ENCODE results near the gene RAP1GAP. TPM values are rescaled to one million over a fixed set of nuclear protein-coding genes. Genes with fewer than 3 reads are reported as not detected.

Gene RAP1GAP
- total RNA-seq, 1 experiment from 2014 or later = 7.2 TPM

GRCh38 chr1:21693732-21694131 lies 24.6 kb upstream of the RAP1GAP start:
- no peak for DNase-seq
- H3K4me3 Mint-ChIP-seq (ENCODE audit: unreplicated experiment) = no peak overlapping the region
- Histone ChIP-seq H3K27me3 (replicated peaks; ENCODE audit: control insufficient read depth, insufficient read depth, low read length) (no peaks in the 10 kb centered on the region), H3K9me3 (no peaks in the 10 kb centered on the region), H3K36me3 (ENCODE audit: control insufficient read depth, insufficient read depth, low read length) (no peaks in the 10 kb centered on the region), H3K4me1 (no peaks in the 10 kb centered on the region), H3K4me3 (ENCODE audit: low read depth, low read length) (no peak overlapping the region)
- TF ChIP-seq CTCF (IDR thresholded peaks at IDR 0.05; ENCODE audit: insufficient read depth in 1 of 2, low read depth in 1 of 2, low read length in 1 of 2, severe bottlenecking in 1 of 2, unreplicated experiment in 1 of 2) = no peak
- H3K36me3 Mint-ChIP-seq (ENCODE audit: insufficient read depth, unreplicated experiment) = peaks cover 42% of the 10 kb centered on the region
- intact Hi-C loops (cut with micrococcal nuclease; ENCODE audit: unreplicated experiment) = no loop called here
- POLR2A ChIA-PET = no interaction called here
- BruUV-seq (replicated peaks) = no TSS peak
- no peaks in the 10 kb centered on the region for H3K9me3 Mint-ChIP-seq (ENCODE audit: unreplicated experiment)
- CTCF ChIA-PET = no interaction called here
- no peak overlapping the region for H3K27ac Mint-ChIP-seq (ENCODE audit: unreplicated experiment)
- H3K4me1 Mint-ChIP-seq (ENCODE audit: low read depth, unreplicated experiment) = no peaks in the 10 kb centered on the region
- no peaks in the 10 kb centered on the region for H3K27me3 Mint-ChIP-seq (ENCODE audit: insufficient read depth, unreplicated experiment)

- CTCF ChIA-PET = no interaction called here
Measured at GRCh38 chr1:21691739-21692138, 22.6 kb upstream of the RAP1GAP start.

GRCh38 chr1:21689661-21690372 lies 20.7 kb upstream of the RAP1GAP start:
- ChIA-PET POLR2A (no interaction called here), CTCF (no interaction called here)
- no peak overlapping the region for H3K27ac Mint-ChIP-seq (ENCODE audit: unreplicated experiment)
- H3K9me3 ChIP-seq = no peaks in the 10 kb centered on the region
- no peaks in the 10 kb centered on the region for H3K4me1 ChIP-seq
- H3K4me1 Mint-ChIP-seq (ENCODE audit: low read depth, unreplicated experiment) = no peaks in the 10 kb centered on the region
- peaks cover 74% of the 10 kb centered on the region for H3K36me3 Mint-ChIP-seq (ENCODE audit: insufficient read depth, unreplicated experiment)
- H3K4me3 ChIP-seq (ENCODE audit: low read depth, low read length) = no peak overlapping the region
- DNase-seq = no peak
- no peaks in the 10 kb centered on the region for H3K36me3 ChIP-seq (ENCODE audit: control insufficient read depth, insufficient read depth, low read length)
- TF ChIP-seq CTCF (IDR thresholded peaks at IDR 0.05; ENCODE audit: insufficient read depth in 1 of 2, low read depth in 1 of 2, low read length in 1 of 2, severe bottlenecking in 1 of 2, unreplicated experiment in 1 of 2) = no peak
- H3K27me3 ChIP-seq (replicated peaks; ENCODE audit: control insufficient read depth, insufficient read depth, low read length) = no peaks in the 10 kb centered on the region
- no TSS peak for BruUV-seq (replicated peaks)
- H3K27me3 Mint-ChIP-seq (ENCODE audit: insufficient read depth, unreplicated experiment) = no peaks in the 10 kb centered on the region
- no peaks in the 10 kb centered on the region for H3K9me3 Mint-ChIP-seq (ENCODE audit: unreplicated experiment)
- intact Hi-C loops (cut with micrococcal nuclease; ENCODE audit: unreplicated experiment) = no loop called here
- no peak overlapping the region for H3K4me3 Mint-ChIP-seq (ENCODE audit: unreplicated experiment)

More at GRCh38 chr1:21691739-21692138, 22.6 kb upstream of the RAP1GAP start:
- H3K9me3 ChIP-seq = no peaks in the 10 kb centered on the region
- no peak overlapping the region for H3K4me3 ChIP-seq (ENCODE audit: low read depth, low read length)
- Mint-ChIP-seq H3K36me3 (ENCODE audit: insufficient read depth, unreplicated experiment) (peaks cover 57% of the 10 kb centered on the region), H3K27ac (ENCODE audit: unreplicated experiment) (no peak overlapping the region), H3K4me1 (ENCODE audit: low read depth, unreplicated experiment) (no peaks in the 10 kb centered on the region), H3K4me3 (ENCODE audit: unreplicated experiment) (no peak overlapping the region), H3K9me3 (ENCODE audit: unreplicated experiment) (no peaks in the 10 kb centered on the region), H3K27me3 (ENCODE audit: insufficient read depth, unreplicated experiment) (no peaks in the 10 kb centered on the region)
- no peak for TF ChIP-seq CTCF (IDR thresholded peaks at IDR 0.05; ENCODE audit: insufficient read depth in 1 of 2, low read depth in 1 of 2, low read length in 1 of 2, severe bottlenecking in 1 of 2, unreplicated experiment in 1 of 2)
- intact Hi-C loops (cut with micrococcal nuclease; ENCODE audit: unreplicated experiment) = no loop called here
- no peaks in the 10 kb centered on the region for H3K36me3 ChIP-seq (ENCODE audit: control insufficient read depth, insufficient read depth, low read length)
- H3K4me1 ChIP-seq = no peaks in the 10 kb centered on the region
- no peaks in the 10 kb centered on the region for H3K27me3 ChIP-seq (replicated peaks; ENCODE audit: control insufficient read depth, insufficient read depth, low read length)
- no TSS peak for BruUV-seq (replicated peaks)
- POLR2A ChIA-PET = no interaction called here
- no peak for DNase-seq
